Measurements from ENCODE around the gene CFAP77.

DNA sequence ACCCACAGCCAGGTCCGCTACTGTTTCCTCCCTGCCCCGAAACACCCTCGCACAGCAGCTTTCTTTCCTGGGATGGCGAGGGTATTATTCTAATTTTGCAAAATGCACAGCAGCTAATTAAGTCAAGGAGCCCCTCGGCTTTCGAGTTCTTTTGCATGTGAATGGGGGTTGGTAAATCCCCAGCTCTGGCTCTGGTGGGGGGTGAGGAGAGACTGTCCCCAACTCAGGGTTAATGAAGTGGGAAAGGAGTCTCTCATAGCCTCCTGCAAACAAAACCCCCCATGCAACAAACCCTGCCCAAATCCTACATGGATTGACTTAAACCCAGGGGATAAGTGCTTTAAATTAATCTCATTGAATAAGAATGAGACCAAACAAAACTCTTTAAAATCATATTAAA lies 181.2 kb downstream of the CFAP77 start:
- TF ChIP-seq, protein P1, sequence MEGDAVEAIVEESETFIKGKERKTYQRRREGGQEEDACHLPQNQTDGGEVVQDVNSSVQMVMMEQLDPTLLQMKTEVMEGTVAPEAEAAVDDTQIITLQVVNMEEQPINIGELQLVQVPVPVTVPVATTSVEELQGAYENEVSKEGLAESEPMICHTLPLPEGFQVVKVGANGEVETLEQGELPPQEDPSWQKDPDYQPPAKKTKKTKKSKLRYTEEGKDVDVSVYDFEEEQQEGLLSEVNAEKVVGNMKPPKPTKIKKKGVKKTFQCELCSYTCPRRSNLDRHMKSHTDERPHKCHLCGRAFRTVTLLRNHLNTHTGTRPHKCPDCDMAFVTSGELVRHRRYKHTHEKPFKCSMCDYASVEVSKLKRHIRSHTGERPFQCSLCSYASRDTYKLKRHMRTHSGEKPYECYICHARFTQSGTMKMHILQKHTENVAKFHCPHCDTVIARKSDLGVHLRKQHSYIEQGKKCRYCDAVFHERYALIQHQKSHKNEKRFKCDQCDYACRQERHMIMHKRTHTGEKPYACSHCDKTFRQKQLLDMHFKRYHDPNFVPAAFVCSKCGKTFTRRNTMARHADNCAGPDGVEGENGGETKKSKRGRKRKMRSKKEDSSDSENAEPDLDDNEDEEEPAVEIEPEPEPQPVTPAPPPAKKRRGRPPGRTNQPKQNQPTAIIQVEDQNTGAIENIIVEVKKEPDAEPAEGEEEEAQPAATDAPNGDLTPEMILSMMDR (IDR thresholded peaks at IDR 0.05): no peak
- no peak for TF ChIP-seq POLR2AphosphoS5 (IDR thresholded peaks at IDR 0.05)
